Liver (tissue), 9 donors: ENCODE data around the gene GRIK2. TPM values are rescaled to one million over a fixed set of nuclear protein-coding genes. Genes with fewer than 3 reads are reported as not detected.

Experiments
- DNase-seq: peaks from one replicate; pipeline ENCODE4 v3.0.0-alpha.2; 2017; ENCODE audit warnings: low spot score
- H3K27ac ChIP-seq, 2 donors: one replicate each; pipeline ENCODE4 v1.7.0; 2013; ENCODE audit warnings: inconsistent platforms in 2 of 2, low read length in 2 of 2, control low read depth in 1 of 2, low read depth in 1 of 2, mild to moderate bottlenecking in 1 of 2
- H3K27me3 ChIP-seq, 4 donors: one replicate each; pipeline versions ENCODE4 v1.6.1 to v1.7.0; 2013; ENCODE audit warnings: low read length in 3 of 4, inconsistent platforms in 1 of 4, mild to moderate bottlenecking in 1 of 4, moderate library complexity in 1 of 4; ENCODE audit not compliant: control insufficient read depth in 4 of 4, insufficient read depth in 4 of 4
- H3K36me3 ChIP-seq, 4 donors: one replicate each; pipeline versions ENCODE4 v1.6.1 to v1.7.0; 2013; ENCODE audit warnings: low read length in 3 of 4, mild to moderate bottlenecking in 3 of 4, low read depth in 1 of 4, moderate library complexity in 1 of 4; ENCODE audit not compliant: control insufficient read depth in 4 of 4, insufficient read depth in 3 of 4
- H3K4me1 ChIP-seq, 4 donors: one replicate each; pipeline versions ENCODE4 v1.6.1 to v1.7.0; 2013; ENCODE audit warnings: low read length in 3 of 4, mild to moderate bottlenecking in 3 of 4, moderate library complexity in 1 of 4; ENCODE audit not compliant: control insufficient read depth in 4 of 4, insufficient read depth in 4 of 4
- H3K4me3 ChIP-seq, 3 donors: one replicate each; pipeline versions ENCODE4 v1.6.1 to v1.7.0; 2013; ENCODE audit warnings: low read length in 3 of 3, control low read depth in 1 of 3, low read depth in 1 of 3, mild to moderate bottlenecking in 1 of 3
- H3K9ac ChIP-seq, 2 donors: one replicate each; pipeline ENCODE4 v1.7.0; 2013; ENCODE audit warnings: low read length in 2 of 2, mild to moderate bottlenecking in 2 of 2, moderate library complexity in 2 of 2, control low read depth in 1 of 2, low read depth in 1 of 2
- H3K9me3 ChIP-seq, 4 donors: one replicate each; pipeline versions ENCODE4 v1.6.1 to v1.7.0; 2013; ENCODE audit warnings: low read length in 3 of 4; ENCODE audit not compliant: control insufficient read depth in 4 of 4
- ATF3 ChIP-seq: IDR thresholded peaks from 2 replicates; pipeline ENCODE4 v1.6.1; 2016; ENCODE audit warnings: antibody characterized with exemption
- CTCF ChIP-seq: fragments of 150-350 bp; IDR thresholded peaks from 2 replicates; pipeline ENCODE4 v1.5.1; 2017; ENCODE audit warnings: improper control_type of control experiment, low read depth, low read length; ENCODE audit not compliant: missing input control
- EGR1 ChIP-seq, 2 donors: IDR thresholded peaks; 2 replicates each; pipeline ENCODE4 v1.6.1; 2016 to 2018; ENCODE audit warnings: antibody characterized with exemption in 2 of 2, low read depth in 2 of 2
- FOXA1 ChIP-seq: IDR thresholded peaks from 2 replicates; pipeline ENCODE4 v1.6.1; 2016; ENCODE audit warnings: antibody characterized with exemption
- FOXA2 ChIP-seq: IDR thresholded peaks from 2 replicates; pipeline ENCODE4 v1.6.1; 2016; ENCODE audit warnings: antibody characterized with exemption
- GABPA ChIP-seq, 2 donors: IDR thresholded peaks in 1 of 2; conservative IDR thresholded peaks in 1 of 2; 2 replicates each; pipeline ENCODE4 v1.6.1; 2016; ENCODE audit warnings: antibody characterized with exemption in 2 of 2, mild to moderate bottlenecking in 1 of 2, moderate library complexity in 1 of 2
- HNF4A ChIP-seq, 2 donors: conservative IDR thresholded peaks; 2 replicates each; pipeline ENCODE4 v1.6.1; 2016; ENCODE audit warnings: antibody characterized with exemption in 2 of 2, mild to moderate bottlenecking in 2 of 2
- JUND ChIP-seq, 2 donors: IDR thresholded peaks; 2 replicates each; pipeline ENCODE4 v1.6.1; 2016; ENCODE audit warnings: antibody characterized with exemption in 2 of 2
- MAX ChIP-seq: IDR thresholded peaks from 2 replicates; pipeline ENCODE4 v1.6.1; 2016; ENCODE audit warnings: antibody characterized with exemption
- NR2F2 ChIP-seq: IDR thresholded peaks from 2 replicates; pipeline ENCODE4 v1.6.1; 2016; ENCODE audit warnings: antibody characterized with exemption
- RAD21 ChIP-seq, 2 donors: IDR thresholded peaks; 2 replicates each; pipeline ENCODE4 v1.6.1; 2016; ENCODE audit warnings: antibody characterized with exemption in 2 of 2, mild to moderate bottlenecking in 2 of 2
- REST ChIP-seq: IDR thresholded peaks from 2 replicates; pipeline ENCODE4 v1.6.1; 2016; ENCODE audit warnings: antibody characterized with exemption, mild to moderate bottlenecking
- RXRA ChIP-seq, 2 donors: IDR thresholded peaks; 2 replicates each; pipeline ENCODE4 v1.6.1; 2017 to 2018; ENCODE audit warnings: antibody characterized with exemption in 2 of 2, mild to moderate bottlenecking in 1 of 2
- SP1 ChIP-seq: IDR thresholded peaks from 2 replicates; pipeline ENCODE4 v1.6.1; 2018; ENCODE audit warnings: antibody characterized with exemption, mild to moderate bottlenecking
- TAF1 ChIP-seq: conservative IDR thresholded peaks from 2 replicates; pipeline ENCODE4 v1.6.1; 2016; ENCODE audit warnings: antibody characterized with exemption, mild to moderate bottlenecking
- YY1 ChIP-seq: IDR thresholded peaks from 2 replicates; pipeline ENCODE4 v1.6.1; 2016; ENCODE audit warnings: antibody characterized with exemption, mild to moderate bottlenecking
- ZBTB33 ChIP-seq: IDR thresholded peaks from 2 replicates; pipeline ENCODE4 v1.6.1; 2016; ENCODE audit warnings: antibody characterized with exemption
- WGBS: extraction: QIAGEN DNeasy Blood & Tissue Kit; methylation state at CpG from one replicate; pipeline ENCODE4 v1.1.7; 2013; 5-methylcytosine and 5-hydroxymethylcytosine counted together
- polyA plus RNA-seq, 2 donors: library from polyadenylated mRNA; stranded (reverse) in 1 of 2; unstranded in 1 of 2; fragments of 200-250 nt in 1 of 2; fragments of >200 nt in 1 of 2; fragmentation: Nextera tagmentation in 1 of 2; extraction: Ambion mirVana in 1 of 2; gene quantifications; one replicate each; pipeline versions ENCODE4 v1.2.1 to v1.2.3, GENCODE V29; 2013 to 2015
- total RNA-seq, 2 donors: library from RNA; depleted of rRNA; stranded (reverse); fragments of >200 nt; gene quantifications; one replicate each; pipeline ENCODE4 v1.2.3, GENCODE V29; 2014
- donor health status: healthy.
- donor health status: healthy.
- donor health status: healthy.
- donor health status: healthy.
- donor health status: healthy.

The GRIK2 gene
- total and polyA plus RNA-seq, 4 donors: 0.02 to 0.17 (median 0.05) TPM

GRCh38 chr6:101534386-101534785, 140.9 kb downstream of the GRIK2 start:
- H3K4me1 ChIP-seq: no peaks in the 10 kb centered on the region
- H3K27ac ChIP-seq: no peak overlapping the region
- H3K27me3 ChIP-seq: peaks cover 0 to 5% (median 0%) of the 10 kb centered on the region in 4 donors
- TF ChIP-seq RAD21 (IDR thresholded peaks at IDR 0.05): no peak
- no peak for TF ChIP-seq SP1
- no peak for TF ChIP-seq HNF4A (conservative IDR thresholded peaks at IDR 0.05)
- no peak for TF ChIP-seq RXRA (IDR thresholded peaks at IDR 0.05)
- TF ChIP-seq FOXA2: no peak
- no peak for TF ChIP-seq CTCF
- no peak for TF ChIP-seq ZBTB33
- TF ChIP-seq TAF1: no peak
- TF ChIP-seq EGR1 (IDR thresholded peaks at IDR 0.05; ENCODE audit: low read depth in 2 of 2): no peak
- TF ChIP-seq NR2F2: no peak
- TF ChIP-seq ATF3: no peak
- no peak for TF ChIP-seq YY1
- no peak for TF ChIP-seq GABPA (IDR thresholded peaks at IDR 0.05 in 1 of 2, conservative IDR thresholded peaks at IDR 0.05 in 1 of 2)
- TF ChIP-seq MAX: no peak
- TF ChIP-seq FOXA1: no peak
- no peak for TF ChIP-seq JUND (IDR thresholded peaks at IDR 0.05)
- TF ChIP-seq REST: no peak
- DNase-seq: no peak
- no peaks in the 10 kb centered on the region for H3K36me3 ChIP-seq
- no peaks in the 10 kb centered on the region for H3K9me3 ChIP-seq
- no peak overlapping the region for H3K4me3 ChIP-seq
- 77% methylated on average over 2 of the region's 2 CpGs for WGBS
- H3K9ac ChIP-seq: no peak overlapping the region

GRCh38 chr6:101534821-101535220, 141.3 kb downstream of the GRIK2 start:
- no peak for DNase-seq
- Histone ChIP-seq H3K4me1 (no peaks in the 10 kb centered on the region), H3K4me3 (no peak overlapping the region), H3K27me3 (peaks cover 0 to 5% (median 0%) of the 10 kb centered on the region in 4 donors), H3K9ac (no peak overlapping the region), H3K27ac (no peak overlapping the region), H3K36me3 (no peaks in the 10 kb centered on the region), H3K9me3 (no peaks in the 10 kb centered on the region)
- TF ChIP-seq JUND (IDR thresholded peaks at IDR 0.05): no peak
- TF ChIP-seq YY1: no peak
- no peak for TF ChIP-seq ZBTB33
- no peak for TF ChIP-seq GABPA (IDR thresholded peaks at IDR 0.05 in 1 of 2, conservative IDR thresholded peaks at IDR 0.05 in 1 of 2)
- no peak for TF ChIP-seq FOXA1
- TF ChIP-seq MAX: no peak
- no peak for TF ChIP-seq ATF3
- no peak for TF ChIP-seq RAD21 (IDR thresholded peaks at IDR 0.05)
- no peak for TF ChIP-seq HNF4A (conservative IDR thresholded peaks at IDR 0.05)
- 70% methylated on average over 3 of the region's 3 CpGs for WGBS
